C4-2B (cell line): ENCODE data around the gene P2RY2.

ENCODE experiments used
- ZFX ChIP-seq: fragments of 450-650 bp; IDR thresholded peaks from 2 replicates; pipeline ENCODE4 v1.6.1; 2017
- TF ChIP-seq, protein P1 (sequence below): fragments of 450-650 bp; conservative IDR thresholded peaks from 2 replicates; pipeline ENCODE4 v1.5.1; 2017; ENCODE audit warnings: mild to moderate bottlenecking

DNA sequence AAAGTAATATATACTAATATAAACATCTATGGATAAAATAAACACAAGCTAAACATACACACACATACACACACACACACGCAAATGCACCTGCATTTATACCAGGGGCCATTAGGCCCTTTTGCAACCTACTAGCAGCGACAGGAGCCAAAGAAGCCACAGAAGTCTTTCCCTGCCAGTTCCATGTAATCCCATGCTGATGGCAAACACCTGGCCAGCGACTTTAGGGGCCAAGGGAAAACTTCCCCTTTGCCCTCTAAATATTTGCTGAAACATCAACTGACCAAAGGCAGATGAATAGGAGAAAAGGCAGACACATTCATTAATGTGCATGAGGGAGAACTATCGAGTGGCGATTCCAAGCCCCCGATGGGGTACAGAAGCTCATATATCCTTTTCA lies 14.8 kb upstream of the P2RY2 start:
- TF ChIP-seq, protein P1, sequence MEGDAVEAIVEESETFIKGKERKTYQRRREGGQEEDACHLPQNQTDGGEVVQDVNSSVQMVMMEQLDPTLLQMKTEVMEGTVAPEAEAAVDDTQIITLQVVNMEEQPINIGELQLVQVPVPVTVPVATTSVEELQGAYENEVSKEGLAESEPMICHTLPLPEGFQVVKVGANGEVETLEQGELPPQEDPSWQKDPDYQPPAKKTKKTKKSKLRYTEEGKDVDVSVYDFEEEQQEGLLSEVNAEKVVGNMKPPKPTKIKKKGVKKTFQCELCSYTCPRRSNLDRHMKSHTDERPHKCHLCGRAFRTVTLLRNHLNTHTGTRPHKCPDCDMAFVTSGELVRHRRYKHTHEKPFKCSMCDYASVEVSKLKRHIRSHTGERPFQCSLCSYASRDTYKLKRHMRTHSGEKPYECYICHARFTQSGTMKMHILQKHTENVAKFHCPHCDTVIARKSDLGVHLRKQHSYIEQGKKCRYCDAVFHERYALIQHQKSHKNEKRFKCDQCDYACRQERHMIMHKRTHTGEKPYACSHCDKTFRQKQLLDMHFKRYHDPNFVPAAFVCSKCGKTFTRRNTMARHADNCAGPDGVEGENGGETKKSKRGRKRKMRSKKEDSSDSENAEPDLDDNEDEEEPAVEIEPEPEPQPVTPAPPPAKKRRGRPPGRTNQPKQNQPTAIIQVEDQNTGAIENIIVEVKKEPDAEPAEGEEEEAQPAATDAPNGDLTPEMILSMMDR: no peak
- no peak for TF ChIP-seq ZFX
